Activated CD4-positive, alpha-beta T cell treated with anti-CD3 and anti-CD28 coated beads for 48 hours (primary cell): ENCODE results near the gene KDM2A.

Experiments
- DNase-seq: peaks from one replicate; pipeline ENCODE4 v3.0.0-alpha.2; 2020

The KDM2A gene

GRCh38 chr11:67262731-67263675 lies 143.9 kb downstream of the KDM2A start:
- DNase-seq: peak; percentile 83

GRCh38 chr11:67264260-67264659 lies 145.2 kb downstream of the KDM2A start:
- DNase-seq: no peak

- peak; percentile 52 for DNase-seq
Measured at GRCh38 chr11:67264877-67265632, 146.0 kb downstream of the KDM2A start.

GRCh38 chr11:67265633-67266448 lies 146.8 kb downstream of the KDM2A start:
- DNase-seq: peak; percentile 82

- peak; percentile 59 for DNase-seq
Measured at GRCh38 chr11:67266449-67267187, 147.6 kb downstream of the KDM2A start, which contains the start of gene GRK2. Gene GRK2, plus strand, starts transcription at chr11:67266473. Its CDS starts 227 bp downstream, at chr11:67266700.

- no peak for DNase-seq
Measured at GRCh38 chr11:67267188-67268080, 148.4 kb downstream of the KDM2A start.

GRCh38 chr11:67268081-67268961 lies 149.3 kb downstream of the KDM2A start:
- DNase-seq: peak; percentile 83

- DNase-seq: no peak
Measured at GRCh38 chr11:67268962-67269268, 149.9 kb downstream of the KDM2A start.

GRCh38 chr11:67269401-67270255 lies 150.6 kb downstream of the KDM2A start:
- no peak for DNase-seq

- DNase-seq: peak; percentile 30
Measured at GRCh38 chr11:67270256-67271204, 151.5 kb downstream of the KDM2A start.

GRCh38 chr11:67271205-67271540 lies 152.1 kb downstream of the KDM2A start:
- no peak for DNase-seq

GRCh38 chr11:67271541-67272284 lies 152.7 kb downstream of the KDM2A start:
- DNase-seq: peak; percentile 74

- DNase-seq: peak; percentile 65
Measured at GRCh38 chr11:67272327-67273259, 153.5 kb downstream of the KDM2A start.

GRCh38 chr11:67273260-67273990 lies 154.4 kb downstream of the KDM2A start:
- DNase-seq: peak; percentile 3
